Stimulated activated naive CD8-positive, alpha-beta T cell treated with anti-CD3 and anti-CD28 coated beads, Interleukin-15, Interleukin-2, amounts not matched to agents 100 ng/mL and 50 ng/mL, for 24 hours (primary cell): Measurements from ENCODE around the gene TMPRSS6.

Source experiments
- H3K27ac Mint-ChIP-seq: one replicate; pipeline ENCODE4 v1.8.0; 2021; ENCODE audit warnings: mild to moderate bottlenecking, mixed read lengths
- H3K27me3 Mint-ChIP-seq: one replicate; pipeline ENCODE4 v1.8.0; 2021; ENCODE audit warnings: mixed read lengths
- H3K36me3 Mint-ChIP-seq: one replicate; pipeline ENCODE4 v1.8.0; 2021; ENCODE audit warnings: low read depth, mixed read lengths
- H3K4me1 Mint-ChIP-seq: one replicate; pipeline ENCODE4 v1.8.0; 2021; ENCODE audit warnings: low read depth, mixed read lengths
- H3K4me3 Mint-ChIP-seq: one replicate; pipeline ENCODE4 v1.8.0; 2021; ENCODE audit warnings: mild to moderate bottlenecking, mixed read lengths
- H3K9me3 Mint-ChIP-seq: one replicate; pipeline ENCODE4 v1.8.0; 2021; ENCODE audit warnings: mixed read lengths

The TMPRSS6 gene

DNA sequence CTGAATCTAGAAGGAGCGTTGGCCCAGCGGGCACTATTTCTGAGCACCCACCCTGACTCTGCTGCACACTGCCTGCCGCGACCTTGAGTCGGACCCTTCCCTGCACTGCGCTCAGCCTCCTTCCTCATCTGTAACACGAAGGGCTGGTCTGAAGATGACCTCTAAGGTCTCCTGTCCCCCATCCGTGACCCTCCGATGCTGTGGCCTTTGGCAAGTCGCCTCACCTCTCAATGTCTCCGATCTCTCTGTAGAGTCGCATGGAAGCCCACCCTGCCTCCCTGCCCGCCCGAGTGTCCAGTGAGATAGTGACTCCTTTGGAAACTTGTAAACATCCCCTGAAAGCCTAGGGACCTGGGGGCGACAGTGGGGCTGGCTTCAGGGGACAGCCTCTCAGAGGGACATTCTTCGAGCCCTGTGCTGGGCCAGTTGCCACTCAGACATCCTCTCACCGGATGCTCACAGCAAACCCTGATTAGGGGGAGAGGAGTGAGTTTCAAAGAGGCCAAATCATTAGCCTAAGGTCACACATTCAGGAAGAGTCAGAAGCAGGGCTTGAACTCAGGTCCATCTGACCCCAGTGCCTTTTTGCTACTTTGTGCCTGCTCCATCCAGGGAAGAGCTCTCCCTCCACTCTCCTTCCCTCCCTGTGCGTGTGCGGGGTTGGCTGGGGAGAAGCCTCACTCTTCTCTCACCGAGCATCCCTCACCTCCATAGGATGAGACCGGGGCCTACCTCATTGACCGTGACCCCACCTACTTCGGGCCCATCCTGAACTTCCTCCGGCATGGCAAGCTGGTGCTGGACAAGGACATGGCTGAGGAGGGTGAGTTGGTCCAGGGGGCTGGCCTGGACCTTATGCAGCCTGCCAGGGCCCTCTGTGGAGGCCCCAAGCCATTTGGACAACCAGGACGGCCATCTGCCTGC, 56.9 kb downstream of the TMPRSS6 start:
- no peaks in the 10 kb centered on the region for H3K9me3 Mint-ChIP-seq
- peak overlapping the region; percentile 63 for H3K27ac Mint-ChIP-seq
- H3K4me3 Mint-ChIP-seq, result peak overlapping the region; percentile 84
- peaks cover 12% of the 10 kb centered on the region for H3K4me1 Mint-ChIP-seq
- H3K36me3 Mint-ChIP-seq, result peaks cover 7% of the 10 kb centered on the region
- H3K27me3 Mint-ChIP-seq, result no peaks in the 10 kb centered on the region

DNA sequence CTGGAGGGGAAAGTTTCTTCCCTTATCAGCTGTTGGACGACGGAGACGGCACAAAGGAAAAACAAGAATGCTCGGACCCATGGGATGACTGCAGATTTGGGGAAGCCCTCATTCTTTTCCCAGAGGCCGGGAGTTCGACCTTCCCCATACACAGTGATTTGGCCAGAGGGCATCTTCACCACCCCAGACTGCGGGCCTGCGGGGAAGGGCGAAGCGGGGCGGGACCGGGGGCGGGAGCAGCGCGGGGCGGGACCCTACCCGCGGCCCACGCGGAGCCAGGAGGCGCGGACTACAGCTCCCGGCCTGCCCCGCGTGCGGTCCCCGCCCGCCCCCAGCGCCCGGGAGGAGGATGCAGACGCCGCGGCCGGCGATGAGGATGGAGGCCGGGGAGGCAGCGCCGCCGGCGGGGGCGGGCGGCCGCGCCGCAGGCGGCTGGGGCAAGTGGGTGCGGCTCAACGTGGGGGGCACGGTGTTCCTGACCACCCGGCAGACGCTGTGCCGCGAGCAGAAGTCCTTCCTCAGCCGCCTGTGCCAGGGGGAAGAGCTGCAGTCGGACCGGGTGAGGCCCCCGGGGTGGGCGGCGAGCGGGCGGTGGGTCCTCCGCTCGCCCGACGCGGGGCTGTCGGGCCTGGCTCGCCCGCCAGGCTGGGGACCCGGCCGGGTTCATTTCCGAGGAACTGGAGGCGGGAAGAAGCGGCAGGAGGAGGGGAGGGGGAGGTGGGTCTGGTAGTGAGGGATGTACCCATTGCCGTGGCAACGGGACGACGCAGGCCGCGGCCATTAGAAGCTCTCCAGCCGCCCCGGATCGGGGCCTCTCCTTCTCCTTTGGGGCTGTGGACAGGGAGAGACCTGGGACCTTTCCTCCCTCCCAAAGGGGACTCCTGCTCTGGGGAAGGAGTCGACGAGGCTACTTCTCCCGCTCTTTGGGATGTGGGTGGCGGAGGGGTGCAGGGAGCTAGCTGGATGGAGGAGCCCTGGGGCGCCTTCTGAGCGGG, 57.8 kb downstream of the TMPRSS6 start, which contains the start of gene KCTD17:
Gene KCTD17 (plus strand): TSS at position 352 of the 995 bp plus-strand sequence. CDS start 19 bp downstream, at position 371.
- Mint-ChIP-seq H3K9me3 (no peaks in the 10 kb centered on the region), H3K27me3 (no peaks in the 10 kb centered on the region), H3K4me3 (peak within 1 kb of the TSS; percentile 84), H3K36me3 (peaks cover 7% of the 10 kb centered on the region), H3K4me1 (peaks cover 12% of the 10 kb centered on the region), H3K27ac (peak within 1 kb of the TSS; percentile 63)

DNA sequence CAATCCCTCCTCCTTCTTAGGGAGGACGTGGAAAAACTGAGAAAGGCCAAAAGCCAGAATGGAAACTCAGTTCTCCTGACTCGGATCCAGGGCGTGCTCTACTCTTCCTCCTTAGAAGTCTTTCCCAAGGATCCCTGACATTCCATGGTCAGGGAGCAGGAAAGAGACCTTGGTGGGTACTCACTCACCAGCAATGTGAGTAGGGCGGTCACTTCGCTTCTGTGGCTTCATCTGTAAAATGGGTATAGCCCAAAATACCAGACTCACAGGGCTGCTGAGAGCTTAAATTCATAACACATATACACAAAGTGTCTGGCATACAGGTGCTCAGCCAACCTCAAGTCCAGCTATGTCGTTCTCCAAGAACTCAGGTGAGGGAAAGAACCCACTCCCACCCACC, 58.6 kb downstream of the TMPRSS6 start:
- no peaks in the 10 kb centered on the region for H3K9me3 Mint-ChIP-seq
- peak overlapping the region; percentile 68 for H3K4me3 Mint-ChIP-seq
- H3K27me3 Mint-ChIP-seq, result no peaks in the 10 kb centered on the region
- peaks cover 3% of the 10 kb centered on the region for H3K36me3 Mint-ChIP-seq
- H3K27ac Mint-ChIP-seq, result no peak overlapping the region
- peaks cover 12% of the 10 kb centered on the region for H3K4me1 Mint-ChIP-seq

DNA sequence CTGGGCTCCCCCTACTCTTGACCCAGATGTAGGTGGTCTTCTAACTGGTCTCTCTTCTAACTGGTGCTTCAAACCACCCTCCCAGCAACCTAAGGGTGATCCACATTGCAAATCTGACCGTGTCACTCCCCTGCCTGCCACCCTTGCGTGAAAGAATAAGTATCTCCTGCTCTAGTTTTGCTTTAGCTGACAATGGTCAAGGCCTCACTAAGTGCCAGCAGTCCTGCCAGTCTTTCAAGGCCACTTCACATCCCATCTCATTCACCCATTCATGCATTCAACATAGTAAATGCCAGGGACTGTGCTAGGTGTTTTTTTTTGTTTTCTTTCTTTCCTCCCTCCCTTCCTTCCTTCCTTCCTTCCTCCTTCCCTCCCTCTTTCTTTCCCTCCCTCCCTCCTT, 60.3 kb downstream of the TMPRSS6 start:
- Mint-ChIP-seq H3K4me1 (peaks cover 27% of the 10 kb centered on the region), H3K4me3 (no peak overlapping the region), H3K27me3 (no peaks in the 10 kb centered on the region), H3K27ac (no peak overlapping the region), H3K36me3 (no peaks in the 10 kb centered on the region), H3K9me3 (no peaks in the 10 kb centered on the region)

DNA sequence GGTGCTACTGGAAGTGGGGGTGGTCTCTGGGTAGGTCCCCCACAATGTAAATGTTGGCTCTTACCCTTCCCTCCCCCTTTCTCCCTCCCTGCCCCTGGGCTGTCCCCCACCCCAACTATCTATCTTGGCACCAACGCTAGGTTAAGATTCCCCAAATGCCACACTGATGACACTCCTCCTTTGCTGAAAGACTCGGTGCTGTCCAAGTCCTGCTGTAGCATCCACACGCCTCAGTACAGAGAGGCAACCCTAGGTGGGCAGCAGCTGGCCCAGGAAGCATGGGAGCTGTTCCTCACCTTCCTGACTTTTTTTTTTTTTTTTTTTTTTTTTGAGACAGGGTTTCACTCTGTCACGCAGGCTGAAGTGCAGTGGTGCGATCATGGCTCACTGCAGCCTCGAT, 61.4 kb downstream of the TMPRSS6 start:
- Mint-ChIP-seq H3K36me3 (no peaks in the 10 kb centered on the region), H3K4me1 (peaks cover 24% of the 10 kb centered on the region), H3K27ac (no peak overlapping the region), H3K9me3 (no peaks in the 10 kb centered on the region), H3K27me3 (no peaks in the 10 kb centered on the region), H3K4me3 (no peak overlapping the region)

DNA sequence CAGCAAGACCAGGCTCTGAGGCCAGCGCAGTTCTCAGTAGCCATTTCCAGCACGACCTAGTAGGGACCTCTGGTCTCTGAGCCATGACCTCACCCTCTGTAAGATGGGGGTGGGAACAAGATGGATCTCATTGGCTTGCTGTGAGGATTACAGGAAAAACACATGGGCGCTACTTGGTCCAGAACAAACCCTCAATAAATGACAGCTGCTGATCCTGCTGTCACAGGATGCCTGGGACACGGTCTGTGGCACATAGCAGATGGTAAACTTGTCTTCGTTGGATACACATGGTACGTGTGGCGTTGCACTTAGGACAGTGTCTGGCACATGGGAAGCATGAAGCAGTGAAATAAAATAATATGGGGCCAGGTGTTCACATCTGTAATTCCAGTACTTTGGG, 62.5 kb downstream of the TMPRSS6 start:
- Mint-ChIP-seq H3K4me3 (no peak overlapping the region), H3K27me3 (no peaks in the 10 kb centered on the region), H3K27ac (no peak overlapping the region), H3K9me3 (no peaks in the 10 kb centered on the region), H3K36me3 (no peaks in the 10 kb centered on the region), H3K4me1 (peaks cover 15% of the 10 kb centered on the region)

DNA sequence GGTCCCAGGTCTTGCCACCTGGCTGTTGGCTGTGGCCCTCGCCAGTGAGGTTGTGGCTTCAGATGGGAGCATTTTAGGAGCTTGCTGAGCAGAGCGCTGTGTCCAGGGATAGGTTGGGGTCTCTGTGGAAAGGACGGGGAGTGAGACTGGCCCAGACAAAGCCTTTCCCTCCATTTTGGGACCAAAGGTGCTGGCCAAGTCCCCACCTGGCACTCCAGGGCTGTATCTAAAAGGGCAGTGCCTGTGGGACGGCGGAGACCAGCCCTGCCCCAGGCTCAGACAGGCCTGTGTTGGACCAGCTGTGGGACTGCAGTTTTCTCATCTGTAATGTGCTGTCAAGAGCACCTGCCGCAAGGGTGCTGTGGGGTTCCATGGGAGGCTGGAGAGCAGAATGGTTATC, 62.9 kb downstream of the TMPRSS6 start:
- Mint-ChIP-seq H3K36me3 (no peaks in the 10 kb centered on the region), H3K9me3 (no peaks in the 10 kb centered on the region), H3K4me3 (no peak overlapping the region), H3K27ac (no peak overlapping the region), H3K4me1 (peaks cover 18% of the 10 kb centered on the region), H3K27me3 (peaks cover 2% of the 10 kb centered on the region)

DNA sequence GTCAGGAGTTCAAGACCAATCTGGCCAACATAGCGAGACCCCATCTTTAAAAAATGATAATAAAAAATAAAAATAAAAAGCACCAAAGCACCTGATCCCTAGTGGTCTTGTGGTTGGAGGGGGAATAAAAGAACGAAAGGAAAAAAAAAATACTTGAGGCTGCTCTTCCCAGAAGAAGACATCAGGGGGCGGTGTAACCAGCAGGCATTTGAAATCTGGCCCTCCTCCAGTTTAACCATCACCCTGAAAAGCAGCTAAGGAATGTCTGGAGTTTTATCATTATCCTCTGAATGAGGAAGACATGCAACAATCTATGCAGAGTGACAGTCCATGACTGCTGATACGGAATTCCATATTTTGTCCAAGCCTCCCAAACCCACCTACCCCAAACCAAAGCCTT, 63.6 kb downstream of the TMPRSS6 start:
- Mint-ChIP-seq H3K27ac (no peak overlapping the region), H3K27me3 (peaks cover 5% of the 10 kb centered on the region), H3K4me3 (no peak overlapping the region), H3K9me3 (no peaks in the 10 kb centered on the region), H3K4me1 (peaks cover 21% of the 10 kb centered on the region), H3K36me3 (no peaks in the 10 kb centered on the region)

DNA sequence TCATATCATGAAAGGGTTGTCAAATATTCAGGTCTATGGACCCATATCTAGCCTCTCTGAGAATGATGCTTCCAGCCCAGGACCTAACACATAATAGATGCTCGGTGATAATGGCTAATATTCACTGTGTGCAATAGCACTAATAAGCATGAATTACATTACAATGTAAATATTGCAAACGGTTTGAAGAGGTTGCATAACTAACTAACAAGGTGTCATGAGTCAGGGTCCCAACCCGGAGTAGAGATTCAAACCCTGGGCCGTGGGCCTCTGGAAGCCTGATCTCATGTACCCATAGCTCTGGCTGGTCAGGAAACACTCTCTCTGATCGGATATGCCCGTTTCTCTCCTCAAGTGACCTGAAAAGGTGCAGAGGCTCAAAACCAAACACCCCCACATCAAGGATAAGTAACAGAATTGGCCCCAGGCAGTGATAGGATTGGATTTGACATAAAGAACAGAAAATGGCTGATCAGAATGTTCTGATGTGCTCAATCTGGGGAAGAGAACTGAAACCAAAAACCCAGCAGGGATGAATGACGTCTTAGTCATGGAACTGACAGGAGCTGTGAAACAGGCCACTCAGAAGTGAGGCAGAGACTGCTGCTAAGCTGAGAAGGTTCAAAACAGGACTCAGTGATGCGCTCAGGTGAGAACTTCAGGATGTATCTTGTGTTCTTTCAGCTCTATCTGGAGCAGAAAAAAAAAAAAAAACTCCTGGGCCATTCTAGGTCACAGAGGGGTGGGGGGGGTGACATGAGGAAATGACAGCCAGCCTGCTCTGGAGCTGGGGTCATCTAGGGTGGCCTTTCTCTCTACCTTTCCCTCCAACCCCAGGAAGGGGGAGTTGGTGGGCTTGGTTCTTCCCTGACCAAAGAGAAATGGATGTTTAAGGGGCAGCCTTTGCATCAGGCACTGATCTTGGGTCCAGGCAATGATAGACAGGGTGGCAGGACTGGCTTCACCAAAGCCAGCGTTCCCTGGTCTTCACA, 64.6 kb downstream of the TMPRSS6 start:
- peaks cover 24% of the 10 kb centered on the region for H3K4me1 Mint-ChIP-seq
- H3K27ac Mint-ChIP-seq, result no peak overlapping the region
- H3K36me3 Mint-ChIP-seq, result no peaks in the 10 kb centered on the region
- no peak overlapping the region for H3K4me3 Mint-ChIP-seq
- peaks cover 5% of the 10 kb centered on the region for H3K27me3 Mint-ChIP-seq
- H3K9me3 Mint-ChIP-seq, result no peaks in the 10 kb centered on the region

DNA sequence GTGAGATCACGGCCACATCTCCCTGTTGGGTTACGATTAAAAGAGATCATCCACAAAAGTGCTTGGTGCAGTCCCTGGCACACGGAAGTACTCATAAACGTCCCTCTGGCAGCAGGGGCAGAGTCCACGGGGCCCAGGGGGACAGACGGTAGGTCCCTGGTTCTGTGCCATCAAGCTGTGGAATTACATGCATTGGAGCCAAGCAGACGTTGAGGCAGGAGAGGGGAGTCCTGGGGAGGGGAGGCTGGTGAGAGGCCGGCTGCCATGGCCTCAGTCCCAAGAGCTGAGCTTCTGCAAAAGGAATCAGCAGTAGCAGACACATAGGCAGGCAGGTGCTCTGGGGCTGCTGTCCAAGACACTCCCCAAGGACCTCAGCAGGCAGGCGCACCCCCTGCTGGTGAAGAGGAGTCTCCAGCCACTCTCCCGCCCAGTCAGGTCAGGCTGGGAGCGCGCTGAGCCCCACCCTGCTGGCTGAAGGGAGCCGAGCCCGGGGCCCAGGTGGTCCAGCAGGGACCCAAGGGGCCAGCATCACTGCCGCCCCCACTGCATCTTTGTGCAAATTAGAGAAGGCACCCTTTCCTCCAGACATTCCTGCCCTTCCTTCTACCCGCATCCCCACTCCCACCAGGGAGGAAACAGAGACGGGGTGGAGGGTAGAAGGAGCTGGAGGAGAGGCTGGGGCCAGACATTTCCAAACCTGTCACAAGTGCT, 65.5 kb downstream of the TMPRSS6 start:
- no peaks in the 10 kb centered on the region for H3K36me3 Mint-ChIP-seq
- peaks cover 24% of the 10 kb centered on the region for H3K4me1 Mint-ChIP-seq
- H3K4me3 Mint-ChIP-seq, result no peak overlapping the region
- H3K27me3 Mint-ChIP-seq, result peaks cover 5% of the 10 kb centered on the region
- no peaks in the 10 kb centered on the region for H3K9me3 Mint-ChIP-seq
- no peak overlapping the region for H3K27ac Mint-ChIP-seq

DNA sequence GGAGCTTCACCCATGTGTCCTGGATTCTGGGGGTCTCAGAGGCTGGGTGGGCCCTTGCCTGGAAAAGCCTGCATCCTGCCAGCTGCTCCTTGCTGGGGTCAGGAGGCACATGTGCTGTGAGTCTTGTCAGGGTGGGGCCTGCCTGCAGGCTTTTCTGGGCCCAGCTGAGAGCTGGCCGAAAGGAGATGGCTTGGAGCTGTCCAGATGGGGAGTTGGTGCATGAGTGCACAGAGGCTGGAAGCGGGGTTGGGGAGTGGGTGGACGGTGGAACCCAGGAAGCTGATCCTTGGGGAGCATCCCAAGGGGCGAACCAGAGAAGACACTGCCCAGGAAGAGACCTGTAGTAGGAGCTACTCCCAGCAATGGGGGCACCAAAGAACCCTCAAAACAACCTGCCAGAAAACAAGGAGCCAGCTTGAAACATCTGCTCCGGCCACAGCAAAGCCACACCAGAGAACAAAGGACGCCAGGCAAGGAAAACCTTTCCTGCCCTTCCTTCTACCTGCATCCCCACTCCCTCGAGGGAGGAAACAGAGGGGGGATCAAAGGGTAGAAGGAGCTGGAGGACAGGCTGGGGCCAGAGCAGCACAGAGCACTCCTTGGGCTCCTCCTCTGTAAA, 66.2 kb downstream of the TMPRSS6 start:
- H3K27me3 Mint-ChIP-seq, result peaks cover 5% of the 10 kb centered on the region
- H3K4me1 Mint-ChIP-seq, result peaks cover 24% of the 10 kb centered on the region
- no peaks in the 10 kb centered on the region for H3K36me3 Mint-ChIP-seq
- H3K27ac Mint-ChIP-seq, result no peak overlapping the region
- no peaks in the 10 kb centered on the region for H3K9me3 Mint-ChIP-seq
- H3K4me3 Mint-ChIP-seq, result no peak overlapping the region

DNA sequence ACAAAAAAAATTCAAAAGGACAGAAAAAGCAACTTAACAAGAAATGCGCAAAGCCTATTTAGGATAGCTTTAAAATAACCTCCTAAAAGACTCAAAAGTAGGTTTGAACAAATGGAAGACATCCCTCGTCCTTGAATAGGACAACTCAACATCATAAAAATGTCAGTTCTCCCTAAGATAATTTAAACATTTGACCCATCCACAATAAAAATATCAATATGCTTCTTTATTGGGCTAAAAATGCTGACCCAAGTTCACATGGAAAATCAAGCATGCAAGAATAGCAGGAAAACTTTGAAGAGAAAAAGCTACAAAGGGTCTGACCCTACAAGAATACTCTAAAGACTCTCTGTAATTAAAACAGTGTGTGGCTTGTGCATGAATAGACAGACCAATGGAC, 70.0 kb downstream of the TMPRSS6 start:
- Mint-ChIP-seq H3K27ac (no peak overlapping the region), H3K36me3 (no peaks in the 10 kb centered on the region), H3K27me3 (peaks cover 8% of the 10 kb centered on the region), H3K4me1 (peaks cover 11% of the 10 kb centered on the region), H3K9me3 (no peaks in the 10 kb centered on the region), H3K4me3 (no peak overlapping the region)

DNA sequence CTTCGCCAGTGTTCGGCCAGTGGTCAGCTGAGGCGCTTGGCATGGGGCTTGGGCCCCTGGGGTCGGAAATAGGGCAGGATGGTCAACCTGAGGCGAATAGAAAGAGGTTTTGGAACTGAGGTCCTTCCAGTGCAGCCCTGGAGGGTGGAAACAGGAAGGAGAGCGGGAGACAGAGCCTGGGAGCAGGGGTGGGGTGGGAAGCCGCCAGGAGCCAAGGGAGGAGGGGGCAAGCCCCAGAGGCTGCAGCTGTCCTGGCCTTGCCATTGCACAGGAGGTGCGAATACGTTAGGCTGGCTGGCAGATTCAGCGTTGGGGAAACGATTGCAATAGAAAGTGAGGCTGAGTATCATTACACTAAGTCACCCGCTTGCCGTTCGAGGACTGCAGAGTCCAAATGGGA, 71.8 kb downstream of the TMPRSS6 start:
- no peak overlapping the region for H3K27ac Mint-ChIP-seq
- H3K36me3 Mint-ChIP-seq, result no peaks in the 10 kb centered on the region

More for the DNA sequence above, 71.8 kb downstream of the TMPRSS6 start:
- Mint-ChIP-seq H3K27me3 (peaks cover 8% of the 10 kb centered on the region), H3K4me1 (peaks cover 9% of the 10 kb centered on the region), H3K9me3 (no peaks in the 10 kb centered on the region), H3K4me3 (no peak overlapping the region)
